HG02571 (cell line): Measurements from ENCODE around the gene TTBK2.
"Not testable (repeated sequence)": the region's sequence is repeated elsewhere in the genome, so short reads cannot be mapped to it uniquely, and the experiment has no call there.

Experiments
- ATAC-seq: cut with Tn5 transposase; IDR thresholded peaks from one replicate; pipeline ENCODE4 v1.9.1; 2021; ENCODE audit warnings: mild to moderate bottlenecking, moderate library complexity; ENCODE audit not compliant: unreplicated experiment

TTBK2 gene

DNA sequence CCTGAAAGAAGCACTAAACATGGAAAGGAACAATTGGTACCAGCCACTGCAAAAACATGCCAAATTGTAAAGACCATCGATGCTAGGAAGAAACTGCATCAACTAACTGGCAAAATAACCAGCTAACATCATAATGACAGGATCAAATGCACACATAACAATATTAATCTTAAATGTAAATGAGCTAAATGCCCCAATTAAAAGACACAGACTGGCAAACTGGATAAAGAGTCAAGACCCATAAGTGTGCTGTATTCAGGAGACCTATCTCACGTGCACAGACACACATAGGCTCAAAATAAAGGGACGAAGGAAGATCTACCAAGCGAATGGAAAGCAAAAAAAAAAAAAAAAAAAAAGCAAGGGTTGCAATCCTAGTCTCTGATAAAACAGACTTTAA is 154.5 kb downstream of the TTBK2 start:
- ATAC-seq, result not testable (repeated sequence)

DNA sequence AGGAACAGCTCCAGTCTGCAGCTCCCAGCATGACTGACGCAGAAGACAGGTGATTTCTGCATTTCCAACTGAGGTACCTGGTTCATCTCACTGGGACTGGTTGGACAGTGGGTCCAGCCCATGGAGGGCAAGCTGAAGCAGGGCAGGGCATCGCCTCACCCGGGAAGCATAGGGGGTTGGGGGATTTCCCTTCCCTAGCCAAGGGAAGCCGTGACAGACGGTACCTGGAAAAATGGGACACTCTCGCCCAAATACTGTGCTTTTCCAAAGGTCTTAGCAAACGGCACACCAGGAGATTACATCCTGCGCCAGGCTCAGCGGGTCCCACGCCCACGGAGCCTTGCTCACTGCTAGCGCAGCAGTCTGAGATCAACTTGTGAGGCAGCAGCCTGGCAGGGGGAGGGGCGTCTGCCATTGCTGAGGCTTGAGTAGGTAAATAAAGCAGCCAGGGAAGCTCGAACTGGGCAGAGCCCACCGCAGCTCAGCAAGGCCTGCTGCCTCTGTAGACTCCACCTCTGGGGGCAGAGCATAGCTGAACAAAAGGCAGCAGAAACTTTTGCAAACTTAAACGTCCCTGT is 156.3 kb downstream of the TTBK2 start:
- not testable (repeated sequence) for ATAC-seq

GRCh38 chr15:42761813-42762212 is 158.8 kb downstream of the TTBK2 start:
- not testable (repeated sequence) for ATAC-seq

DNA sequence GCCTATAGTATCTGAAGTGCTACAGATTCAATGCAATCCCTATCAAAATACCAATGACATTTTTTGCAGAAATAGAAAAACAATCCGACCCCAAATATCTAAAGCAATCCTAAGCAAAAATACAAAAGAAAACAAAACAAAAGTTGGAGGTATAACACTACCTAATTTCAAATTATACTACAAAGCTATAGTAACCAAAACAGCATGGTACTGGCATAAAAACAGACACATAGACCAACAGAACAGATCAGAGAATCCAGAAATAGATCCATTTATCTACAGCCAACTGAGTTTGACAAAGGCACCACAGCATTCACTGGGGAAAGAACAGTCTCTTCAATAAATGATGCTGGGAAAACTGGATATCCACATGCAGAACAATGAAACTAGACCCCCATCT is 159.8 kb downstream of the TTBK2 start:
- no peak for ATAC-seq

DNA sequence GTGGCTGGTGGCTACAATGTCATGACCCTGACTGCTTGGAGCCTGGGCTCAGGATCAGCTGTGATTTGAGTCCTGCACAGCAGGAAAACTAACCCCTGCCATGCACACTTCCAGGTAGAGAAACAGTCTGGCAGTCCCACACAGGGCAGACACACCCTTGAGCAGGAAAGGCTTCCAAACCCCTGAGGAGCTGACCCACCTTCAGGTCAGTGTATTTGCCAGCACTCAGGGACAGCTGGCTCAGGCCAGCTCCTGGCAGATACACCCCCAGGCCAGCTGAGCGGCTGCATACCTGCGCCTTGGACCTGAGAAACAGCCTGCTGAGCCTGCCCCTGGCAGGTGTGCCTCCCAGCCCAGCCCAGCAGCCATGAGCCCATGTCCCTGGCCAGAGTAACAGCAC is 161.5 kb downstream of the TTBK2 start:
- no peak for ATAC-seq

GRCh38 chr15:42750306-42750705 is 170.3 kb downstream of the TTBK2 start:
- ATAC-seq, result no peak

DNA sequence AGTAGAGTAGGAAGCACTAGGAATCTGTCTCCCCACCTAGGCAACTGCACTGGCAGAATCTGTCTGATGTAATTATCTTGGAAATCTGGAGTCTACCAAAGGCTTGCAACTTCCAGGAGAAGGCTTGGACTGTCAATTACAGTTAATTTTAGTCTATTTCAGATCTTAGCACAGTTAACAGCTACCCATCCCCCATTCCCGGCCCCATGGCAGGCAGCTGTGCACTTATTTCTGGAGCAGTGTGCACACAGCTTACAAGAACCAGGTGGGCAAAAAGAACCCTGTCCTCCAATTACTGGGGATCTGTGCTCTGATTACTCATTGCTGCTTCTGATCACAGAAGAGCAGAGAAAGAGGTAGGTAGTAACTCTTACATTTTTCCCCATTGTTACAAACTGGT is 171.3 kb downstream of the TTBK2 start:
- ATAC-seq, result no peak

DNA sequence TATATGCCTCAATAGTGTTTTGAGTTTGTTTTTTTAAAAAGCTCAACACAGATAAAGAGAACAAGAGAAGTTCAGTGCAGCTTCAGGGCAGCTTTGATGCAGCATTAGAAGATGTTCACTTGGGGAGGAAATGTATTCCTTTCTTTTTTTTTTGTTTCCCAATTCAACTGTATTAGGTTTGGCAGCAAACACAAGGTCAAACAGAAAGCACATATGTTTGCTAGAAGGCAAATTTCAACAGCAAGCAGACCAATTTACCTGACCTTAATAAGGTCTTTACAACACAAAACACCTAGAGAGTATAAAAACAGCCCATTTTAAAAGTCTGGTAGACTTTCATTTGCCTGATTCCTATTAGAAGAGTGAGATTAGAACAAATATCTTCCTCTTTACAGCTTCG is 176.4 kb downstream of the TTBK2 start:
- ATAC-seq, result no peak

DNA sequence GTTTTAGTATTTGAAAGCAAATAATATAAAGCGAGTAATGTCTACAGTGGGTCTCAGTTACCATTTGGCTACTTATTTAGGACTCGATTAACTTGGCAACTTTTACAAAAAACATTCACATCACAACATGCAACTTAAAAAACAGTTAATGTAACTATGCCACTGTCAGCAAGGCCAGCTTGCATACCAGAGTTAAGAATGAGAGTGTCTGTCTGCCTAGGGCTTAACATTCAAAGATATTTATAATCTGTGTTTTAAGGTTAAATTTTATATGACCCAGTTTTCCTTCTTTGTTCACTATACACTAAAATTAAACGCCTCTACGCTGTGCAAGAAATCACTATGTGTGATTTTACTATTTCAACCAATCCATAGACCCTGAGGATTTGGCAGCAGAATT is 178.4 kb downstream of the TTBK2 start:
- no peak for ATAC-seq

GRCh38 chr15:42741710-42742109 is 178.9 kb downstream of the TTBK2 start:
- ATAC-seq, result no peak

- no peak for ATAC-seq
Observed at GRCh38 chr15:42737529-42738328, 182.8 kb downstream of the TTBK2 start.

- peak; percentile 82 for ATAC-seq
Observed at GRCh38 chr15:42736793-42737528, 183.6 kb downstream of the TTBK2 start, which contains the start of gene CDAN1. Gene CDAN1, minus strand, starts transcription at chr15:42737128. Its CDS starts 26 bp downstream, at chr15:42737102.

- ATAC-seq, result peak; percentile 30
Observed at GRCh38 chr15:42736178-42736792, 184.3 kb downstream of the TTBK2 start.

DNA sequence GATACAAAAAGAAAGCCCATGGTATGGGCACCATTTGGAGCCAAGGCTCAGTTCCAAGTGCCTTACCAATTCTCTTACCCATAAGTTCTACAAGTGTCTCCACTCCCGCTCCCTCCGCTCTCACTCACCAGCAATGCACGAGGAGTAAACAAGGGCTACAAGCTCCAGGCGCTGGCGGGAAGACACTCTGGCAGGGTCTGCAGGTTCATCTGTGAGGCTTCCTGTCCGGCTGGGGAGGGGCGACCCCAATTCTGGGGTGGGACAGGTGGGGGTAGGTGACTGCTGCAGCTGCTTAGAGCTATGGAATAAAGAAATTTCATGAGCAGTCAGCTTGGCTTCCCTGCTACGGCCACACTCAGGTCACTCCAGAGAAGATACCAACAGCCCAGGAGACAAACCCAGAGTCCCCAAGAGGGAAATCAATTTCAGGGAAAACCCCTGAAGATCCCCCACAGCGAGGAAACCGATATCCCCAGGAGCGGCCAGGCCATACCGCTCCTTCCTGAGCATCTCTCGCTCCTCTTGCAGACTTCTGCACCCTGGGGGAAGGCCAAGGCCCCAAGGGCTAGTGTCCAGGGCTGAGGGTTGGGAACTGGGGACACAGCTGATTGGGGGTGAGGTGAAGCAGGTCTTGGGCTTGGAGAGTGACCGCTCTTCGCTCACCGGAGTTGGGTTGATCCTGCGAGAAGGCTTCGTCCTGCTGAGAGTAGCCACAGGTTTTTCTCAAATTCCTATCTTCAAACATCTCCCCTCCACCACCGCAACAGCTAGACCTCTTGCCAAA is 185.0 kb downstream of the TTBK2 start:
- ATAC-seq, result no peak

DNA sequence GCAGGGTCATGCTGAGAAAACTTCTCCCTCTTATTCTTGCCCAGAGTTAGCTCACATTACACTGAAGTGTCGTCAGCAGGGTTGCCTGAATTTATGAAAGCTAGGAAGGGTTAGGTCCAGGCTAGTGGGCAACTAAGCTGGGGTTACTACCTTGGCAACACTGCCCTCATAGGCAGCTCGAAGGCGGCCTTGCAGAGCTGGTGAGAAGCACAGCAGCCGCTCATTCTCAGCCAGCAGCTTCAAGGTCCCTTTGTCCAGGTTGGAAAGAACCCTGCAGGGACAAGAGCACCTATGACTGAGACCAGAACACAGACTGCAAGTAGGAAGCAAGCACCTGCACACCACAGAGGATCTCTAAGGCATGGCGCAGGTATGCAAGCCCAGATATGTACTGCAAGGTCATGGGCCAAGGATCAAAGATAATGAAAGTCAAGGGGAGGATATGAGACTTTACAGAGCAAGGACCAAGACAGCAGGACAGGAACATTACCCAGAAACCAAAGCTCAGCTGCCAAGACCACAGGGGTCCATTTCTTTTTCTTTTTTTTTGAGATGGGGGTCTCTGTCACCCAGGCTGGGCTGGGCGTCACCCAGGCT is 186.4 kb downstream of the TTBK2 start:
- no peak for ATAC-seq

DNA sequence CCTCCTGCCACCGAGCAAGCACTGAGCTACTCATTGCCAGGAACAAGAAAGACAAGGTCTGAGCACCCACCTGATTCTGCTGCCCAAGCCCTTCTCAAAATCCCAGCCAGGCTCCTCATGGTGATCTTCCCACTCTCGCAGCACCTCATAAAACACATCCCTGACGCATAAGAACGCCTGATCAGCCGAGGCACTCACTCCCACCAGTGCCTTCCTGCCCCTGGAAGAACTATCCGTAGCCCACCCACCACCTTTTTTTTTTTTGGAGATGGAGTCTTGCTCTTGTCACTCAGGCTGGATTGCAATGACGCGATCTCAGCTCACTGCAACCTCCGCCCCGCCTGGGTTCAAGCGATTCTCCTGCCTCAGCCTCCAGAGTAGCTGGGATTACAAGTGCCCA is 187.6 kb downstream of the TTBK2 start:
- no peak for ATAC-seq

DNA sequence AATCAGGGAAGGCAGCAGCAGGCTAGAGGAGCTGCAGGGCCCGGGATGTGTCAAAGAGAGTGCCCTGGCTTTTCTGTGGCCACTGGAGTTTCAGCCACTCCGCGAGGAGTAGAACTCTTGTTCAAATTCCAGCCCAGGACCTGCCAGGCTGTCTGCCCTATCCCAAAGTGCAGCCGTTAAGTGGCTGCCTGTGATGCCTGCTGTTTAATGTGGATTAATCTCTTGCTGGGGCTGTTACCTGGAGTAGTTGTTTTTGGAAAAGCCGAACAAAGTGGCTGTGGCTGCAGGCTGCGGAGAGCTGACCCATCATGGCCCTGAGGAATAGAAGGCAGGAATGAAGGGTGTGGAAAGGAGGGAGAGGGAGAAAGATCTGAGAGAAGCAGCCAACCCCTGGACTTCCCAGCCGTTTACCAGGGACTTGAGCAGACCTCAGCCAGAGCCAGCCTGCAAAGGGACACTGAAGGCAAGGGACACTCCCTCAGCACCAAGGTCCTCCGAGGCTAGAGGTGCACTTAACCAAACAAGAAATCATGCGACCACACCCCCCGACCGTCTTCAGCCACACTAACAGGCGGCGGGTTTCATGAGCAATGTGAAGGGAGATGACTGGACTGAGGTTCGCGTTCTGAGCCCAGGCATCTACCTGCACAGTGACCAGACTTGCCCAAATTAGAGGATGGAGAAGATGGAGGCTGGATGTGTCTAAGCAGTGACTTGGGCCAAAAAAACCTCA is 188.3 kb downstream of the TTBK2 start:
- ATAC-seq, result no peak

DNA sequence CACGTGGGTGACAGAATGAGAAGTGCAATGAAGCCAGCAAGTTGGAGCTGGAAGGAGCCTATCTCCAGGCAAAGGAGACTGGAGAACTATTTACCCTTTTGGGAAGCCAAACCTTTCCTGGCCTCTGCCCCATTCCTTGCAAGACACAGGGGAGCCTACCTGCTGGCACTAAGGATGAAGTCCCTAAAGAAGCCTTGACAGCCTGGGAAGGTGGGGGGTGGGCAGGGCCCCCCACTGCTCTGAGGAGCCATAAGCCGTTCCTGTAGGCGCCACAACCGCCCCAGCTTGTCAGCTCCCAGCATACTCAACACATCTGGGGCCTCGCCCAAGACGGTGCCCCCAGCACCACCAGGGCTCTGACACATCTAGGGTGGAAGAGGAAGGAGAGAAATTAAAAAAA is 189.1 kb downstream of the TTBK2 start:
- ATAC-seq, result no peak

GRCh38 chr15:42730536-42730935 is 190.0 kb downstream of the TTBK2 start:
- ATAC-seq, result no peak

GRCh38 chr15:42730135-42730534 is 190.4 kb downstream of the TTBK2 start:
- no peak for ATAC-seq
